IMR-90 (cell line): ENCODE measurements around the gene KCNMA1. TPM values are rescaled to one million over a fixed set of nuclear protein-coding genes. Genes with fewer than 3 reads are reported as not detected.

Experiments
- ATAC-seq: fragments of 200-7000 bp; cut with Tn5 transposase; 2 replicates; pipeline ENCODE4 v1.9.1; 2020; ENCODE audit warnings: low read depth, mild to moderate bottlenecking, moderate library complexity
- BruUV-seq: library from RNA; stranded (reverse); fragments of 400-500 nt; replicated peaks from 2 replicates; lab custom pipeline; 2021; lab: Mats Ljungman, UMichigan
- CTCF ChIA-PET: fragments of 300-600 bp; formaldehyde crosslinking; extraction: SDS; loops from one replicate; lab custom pipeline; 2021; ENCODE audit warnings: antibody characterized with exemption; lab: Yijun Ruan, JAX
- POLR2A ChIA-PET: fragments of 300-600 bp; sonication (Branson Sonifier 250); formaldehyde crosslinking; loops from one replicate; lab custom pipeline; 2022; ENCODE audit warnings: antibody characterized with exemption; ENCODE audit not compliant: unreplicated experiment; lab: Charles Lee
- DNase-seq: peaks from one replicate; pipeline ENCODE4 v3.0.0; 2013
- H2AFZ ChIP-seq: replicated peaks from 2 replicates; pipeline ENCODE3; 2013; ENCODE audit warnings: low read length, mild to moderate bottlenecking; ENCODE audit not compliant: poor library complexity
- H2AK5ac ChIP-seq: 2 replicates; pipeline ENCODE4 v1.6.1; 2013; ENCODE audit warnings: low read depth, low read length, inconsistent platforms
- H2AK9ac ChIP-seq: replicated peaks from 2 replicates; pipeline ENCODE3; 2013; ENCODE audit warnings: mild to moderate bottlenecking, low read depth, low read length, moderate library complexity; ENCODE audit not compliant: poor library complexity
- H2BK120ac ChIP-seq: 2 replicates; pipeline ENCODE4 v1.6.1; 2013; ENCODE audit warnings: low read depth, low read length, inconsistent platforms
- H2BK15ac ChIP-seq: 3 replicates; pipeline ENCODE4 v1.6.1; 2013; ENCODE audit warnings: low read depth, low read length, inconsistent platforms
- H2BK20ac ChIP-seq: 2 replicates; pipeline ENCODE4 v1.6.1; 2013; ENCODE audit warnings: low read depth, mild to moderate bottlenecking, inconsistent platforms, low read length, moderate library complexity
- H2BK5ac ChIP-seq: 2 replicates; pipeline ENCODE4 v1.6.1; 2013; ENCODE audit warnings: mild to moderate bottlenecking, low read depth, low read length, inconsistent platforms; ENCODE audit not compliant: poor library complexity, severe bottlenecking
- H3K14ac ChIP-seq: replicated peaks from 2 replicates; pipeline ENCODE4 v1.6.1; 2013; ENCODE audit warnings: low read depth, low read length, inconsistent platforms
- H3K18ac ChIP-seq: 2 replicates; pipeline ENCODE4 v1.6.1; 2013; ENCODE audit warnings: low read depth, low read length, control low read depth
- H3K23ac ChIP-seq: 2 replicates; pipeline ENCODE4 v1.6.1; 2013; ENCODE audit warnings: low read depth, low read length, inconsistent platforms
- H3K27ac ChIP-seq: 2 replicates; pipeline ENCODE4 v1.5.1; 2013; ENCODE audit warnings: mild to moderate bottlenecking, control low read depth, low read length; ENCODE audit not compliant: insufficient read depth
- H3K27me3 ChIP-seq: 2 replicates; pipeline ENCODE4 v1.6.1; 2013; ENCODE audit warnings: low read length; ENCODE audit not compliant: control insufficient read depth, insufficient read depth
- H3K36me3 ChIP-seq: 2 replicates; pipeline ENCODE4 v1.6.1; 2013; ENCODE audit warnings: low read length, mixed read lengths; ENCODE audit not compliant: control insufficient read depth, insufficient read depth
- H3K4ac ChIP-seq: 2 replicates; pipeline ENCODE4 v1.6.1; 2013; ENCODE audit warnings: low read depth, low read length, inconsistent platforms
- H3K4me1 ChIP-seq: 2 replicates; pipeline ENCODE4 v1.6.1; 2013; ENCODE audit warnings: low read length, mixed read lengths; ENCODE audit not compliant: control insufficient read depth, insufficient read depth
- H3K4me2 ChIP-seq: 2 replicates; pipeline ENCODE4 v1.6.1; 2013; ENCODE audit warnings: low read depth, mild to moderate bottlenecking, control low read depth, low read length, moderate library complexity
- H3K4me3 ChIP-seq: 2 replicates; pipeline ENCODE4 v1.5.1; 2013; ENCODE audit warnings: low read depth, mild to moderate bottlenecking, control low read depth, low read length, moderate library complexity; ENCODE audit not compliant: insufficient read depth
- H3K56ac ChIP-seq: 2 replicates; pipeline ENCODE4 v1.6.1; 2013; ENCODE audit warnings: low read length, inconsistent platforms; ENCODE audit not compliant: insufficient read depth; ENCODE audit errors: extremely low read depth
- H3K79me1 ChIP-seq, 2 experiments: 2 replicates each; pipeline ENCODE4 v1.6.1; 2013; ENCODE audit warnings: low read length in 2 of 2, inconsistent platforms in 1 of 2, low read depth in 1 of 2
- H3K9ac ChIP-seq: 2 replicates; pipeline ENCODE4 v1.6.1; 2013; ENCODE audit warnings: low read depth, low read length, control low read depth
- H3K9me1 ChIP-seq: 2 replicates; pipeline ENCODE4 v1.6.1; 2013; ENCODE audit warnings: low read length, inconsistent platforms; ENCODE audit not compliant: insufficient read depth
- H3K9me3 ChIP-seq: 2 replicates; pipeline ENCODE4 v1.6.1; 2013; ENCODE audit warnings: low read length; ENCODE audit not compliant: control insufficient read depth, insufficient read depth
- H4K20me1 ChIP-seq: 2 replicates; pipeline ENCODE4 v1.6.1; 2013; ENCODE audit warnings: low read length, inconsistent platforms; ENCODE audit not compliant: insufficient read depth
- H4K5ac ChIP-seq: 2 replicates; pipeline ENCODE4 v1.6.1; 2013; ENCODE audit warnings: mild to moderate bottlenecking, low read depth, low read length, control low read depth
- H4K8ac ChIP-seq, 2 experiments: 2 replicates each; pipeline ENCODE4 v1.6.1; 2013; ENCODE audit warnings: low read depth in 2 of 2, low read length in 2 of 2, control low read depth in 1 of 2, inconsistent platforms in 1 of 2
- H4K91ac ChIP-seq: 2 replicates; pipeline ENCODE4 v1.6.1; 2013; ENCODE audit warnings: low read depth, low read length, inconsistent platforms; ENCODE audit not compliant: insufficient read depth
- CTCF ChIP-seq: conservative IDR thresholded peaks from 2 replicates; pipeline ENCODE4 v1.5.1; 2012; ENCODE audit warnings: mild to moderate bottlenecking, low read depth, low read length, improper control_type of control experiment
- WGBS, 2 experiments: methylation state at CpG; one replicate each; pipeline versions ENCODE4 v1.1.5 to v1.1.7; 2013; ENCODE audit warnings: missing lambda C conversion rate in 2 of 2; ENCODE audit not compliant: insufficient read length in 1 of 2; ENCODE audit errors: extremely low coverage in 2 of 2; 5-methylcytosine and 5-hydroxymethylcytosine counted together
- dilution Hi-C: fragments of 300-500 bp; cut with HindIII; formaldehyde crosslinking; loops from one replicate; pipeline ENCODE4 v1.14.3; 2018; ENCODE audit warnings: low sequenced_read_pairs; ENCODE audit not compliant: unreplicated experiment
- in situ Hi-C: fragments of 300-500 bp; cut with MboI; formaldehyde crosslinking; loops from 3 replicates; pipeline ENCODE4 v1.14.3; 2019; ENCODE audit warnings: low sequenced_read_pairs, inconsistent platforms, mixed read lengths
- intact Hi-C: fragments of 100-400 bp; cut with micrococcal nuclease; formaldehyde crosslinking; loops from 2 replicates; pipeline ENCODE4 v1.10.0; 2022
- polyA plus RNA-seq, 3 experiments: library from polyadenylated mRNA; depleted of rRNA; stranded (reverse); fragments of >200 nt; gene quantifications; 2 replicates each; pipeline ENCODE4 v1.2.3, GENCODE V29; 2012; ENCODE audit warnings: low replicate concordance in 1 of 3
- total RNA-seq: library from RNA; depleted of rRNA; stranded (reverse); fragments of >200 nt; gene quantifications from 2 replicates; pipeline ENCODE4 v1.2.3, GENCODE V29; 2012

The KCNMA1 gene
- total and polyA plus RNA-seq, 2 of the 4 experiments (the other 2 are of a cell fraction), result 25.6 to 29.6 TPM

GRCh38 chr10:77196614-77197013 is 441.0 kb downstream of the KCNMA1 start:
- H3K9ac ChIP-seq, result no peak overlapping the region

More at GRCh38 chr10:77196614-77197013, 441.0 kb downstream of the KCNMA1 start:
- Histone ChIP-seq H4K8ac (no peak overlapping the region), H2BK20ac (peak overlapping the region; percentile 43; the same call in 1 of the 2 replicates), H3K56ac (no peak overlapping the region), H2BK15ac (0 out of 3 replicates have a peak overlapping the region, but pooled peaks have one; percentile 42), H3K4ac (no peak overlapping the region; the same call in 1 of the 2 replicates), H3K9me3 (no peaks in the 10 kb centered on the region), H3K4me1 (peaks cover 8% of the 10 kb centered on the region), H3K4me2 (no peak overlapping the region), H3K9me1 (peaks cover 7% of the 10 kb centered on the region; the same call in 1 of the 2 replicates), H3K27ac (no peak overlapping the region), H2AK9ac (no peak overlapping the region), H3K36me3 (no peaks in the 10 kb centered on the region), H3K23ac (no peak overlapping the region), H2BK5ac (no peak overlapping the region), H3K27me3 (no peaks in the 10 kb centered on the region), H2AK5ac (no peak overlapping the region), H2AFZ (no peak overlapping the region), H4K5ac (no peak overlapping the region), H3K18ac (no peak overlapping the region), H4K20me1 (no peaks in the 10 kb centered on the region), H3K4me3 (no peak overlapping the region), H2BK120ac (peak overlapping the region; percentile 48; the same call in 1 of the 2 replicates), H3K79me1 (peaks cover 0 to 5% of the 10 kb centered on the region in 2 experiments; a peak in 1 of 4 replicates), H3K14ac (no peak overlapping the region; the same call in 1 of the 2 replicates), H4K91ac (no peak overlapping the region)
- DNase-seq (no peak), ATAC-seq (peak; percentile 45)
- intact Hi-C loops, result loop anchor here (5.0 kb wide), 1 partner anchor 96 kb away; no protein-coding TSS in a partner anchor
- no TSS peak for BruUV-seq
- in situ Hi-C loops, result no loop called here
- ChIA-PET POLR2A (no interaction called here), CTCF (no interaction called here)
- dilution Hi-C loops, result no loop called here
- no CpG with 5 or more reads among the region's 2 CpGs for WGBS, 2 experiments
- TF ChIP-seq CTCF, result no peak
